ENCODE results near the gene DMD.

- TF ChIP-seq CTCF (IDR thresholded peaks at IDR 0.05) (no peak), POLR2AphosphoS5 (IDR thresholded peaks at IDR 0.05) (no peak)
These were observed 2024.5 kb downstream of the DMD start for GRCh38 chrX:31186693-31187338.
